Liver (tissue), 9 donors: ENCODE measurements around the gene THBD. TPM values are rescaled to one million over a fixed set of nuclear protein-coding genes. Genes with fewer than 3 reads are reported as not detected.

Experiments used
- DNase-seq: peaks from one replicate; pipeline ENCODE4 v3.0.0-alpha.2; 2017; ENCODE audit warnings: low spot score
- H3K27ac ChIP-seq, 2 donors: one replicate each; pipeline ENCODE4 v1.7.0; 2013; ENCODE audit warnings: inconsistent platforms in 2 of 2, low read length in 2 of 2, control low read depth in 1 of 2, low read depth in 1 of 2, mild to moderate bottlenecking in 1 of 2
- H3K27me3 ChIP-seq, 4 donors: one replicate each; pipeline versions ENCODE4 v1.6.1 to v1.7.0; 2013; ENCODE audit warnings: low read length in 3 of 4, inconsistent platforms in 1 of 4, mild to moderate bottlenecking in 1 of 4, moderate library complexity in 1 of 4; ENCODE audit not compliant: control insufficient read depth in 4 of 4, insufficient read depth in 4 of 4
- H3K36me3 ChIP-seq, 4 donors: one replicate each; pipeline versions ENCODE4 v1.6.1 to v1.7.0; 2013; ENCODE audit warnings: low read length in 3 of 4, mild to moderate bottlenecking in 3 of 4, low read depth in 1 of 4, moderate library complexity in 1 of 4; ENCODE audit not compliant: control insufficient read depth in 4 of 4, insufficient read depth in 3 of 4
- H3K4me1 ChIP-seq, 4 donors: one replicate each; pipeline versions ENCODE4 v1.6.1 to v1.7.0; 2013; ENCODE audit warnings: low read length in 3 of 4, mild to moderate bottlenecking in 3 of 4, moderate library complexity in 1 of 4; ENCODE audit not compliant: control insufficient read depth in 4 of 4, insufficient read depth in 4 of 4
- H3K4me3 ChIP-seq, 3 donors: one replicate each; pipeline versions ENCODE4 v1.6.1 to v1.7.0; 2013; ENCODE audit warnings: low read length in 3 of 3, control low read depth in 1 of 3, low read depth in 1 of 3, mild to moderate bottlenecking in 1 of 3
- H3K9ac ChIP-seq, 2 donors: one replicate each; pipeline ENCODE4 v1.7.0; 2013; ENCODE audit warnings: low read length in 2 of 2, mild to moderate bottlenecking in 2 of 2, moderate library complexity in 2 of 2, control low read depth in 1 of 2, low read depth in 1 of 2
- H3K9me3 ChIP-seq, 4 donors: one replicate each; pipeline versions ENCODE4 v1.6.1 to v1.7.0; 2013; ENCODE audit warnings: low read length in 3 of 4; ENCODE audit not compliant: control insufficient read depth in 4 of 4
- ATF3 ChIP-seq: IDR thresholded peaks from 2 replicates; pipeline ENCODE4 v1.6.1; 2016; ENCODE audit warnings: antibody characterized with exemption
- CTCF ChIP-seq: fragments of 150-350 bp; IDR thresholded peaks from 2 replicates; pipeline ENCODE4 v1.5.1; 2017; ENCODE audit warnings: improper control_type of control experiment, low read depth, low read length; ENCODE audit not compliant: missing input control
- EGR1 ChIP-seq, 2 donors: IDR thresholded peaks; 2 replicates each; pipeline ENCODE4 v1.6.1; 2016 to 2018; ENCODE audit warnings: antibody characterized with exemption in 2 of 2, low read depth in 2 of 2
- FOXA1 ChIP-seq: IDR thresholded peaks from 2 replicates; pipeline ENCODE4 v1.6.1; 2016; ENCODE audit warnings: antibody characterized with exemption
- FOXA2 ChIP-seq: IDR thresholded peaks from 2 replicates; pipeline ENCODE4 v1.6.1; 2016; ENCODE audit warnings: antibody characterized with exemption
- GABPA ChIP-seq, 2 donors: IDR thresholded peaks in 1 of 2; conservative IDR thresholded peaks in 1 of 2; 2 replicates each; pipeline ENCODE4 v1.6.1; 2016; ENCODE audit warnings: antibody characterized with exemption in 2 of 2, mild to moderate bottlenecking in 1 of 2, moderate library complexity in 1 of 2
- HNF4A ChIP-seq, 2 donors: conservative IDR thresholded peaks; 2 replicates each; pipeline ENCODE4 v1.6.1; 2016; ENCODE audit warnings: antibody characterized with exemption in 2 of 2, mild to moderate bottlenecking in 2 of 2
- HNF4G ChIP-seq: IDR thresholded peaks from 2 replicates; pipeline ENCODE4 v1.6.1; 2016; ENCODE audit warnings: antibody characterized with exemption
- JUND ChIP-seq, 2 donors: IDR thresholded peaks; 2 replicates each; pipeline ENCODE4 v1.6.1; 2016; ENCODE audit warnings: antibody characterized with exemption in 2 of 2
- MAX ChIP-seq: IDR thresholded peaks from 2 replicates; pipeline ENCODE4 v1.6.1; 2016; ENCODE audit warnings: antibody characterized with exemption
- NR2F2 ChIP-seq: IDR thresholded peaks from 2 replicates; pipeline ENCODE4 v1.6.1; 2016; ENCODE audit warnings: antibody characterized with exemption
- RAD21 ChIP-seq, 2 donors: IDR thresholded peaks; 2 replicates each; pipeline ENCODE4 v1.6.1; 2016; ENCODE audit warnings: antibody characterized with exemption in 2 of 2, mild to moderate bottlenecking in 2 of 2
- REST ChIP-seq: IDR thresholded peaks from 2 replicates; pipeline ENCODE4 v1.6.1; 2016; ENCODE audit warnings: antibody characterized with exemption, mild to moderate bottlenecking
- RXRA ChIP-seq, 2 donors: IDR thresholded peaks; 2 replicates each; pipeline ENCODE4 v1.6.1; 2017 to 2018; ENCODE audit warnings: antibody characterized with exemption in 2 of 2, mild to moderate bottlenecking in 1 of 2
- SP1 ChIP-seq: IDR thresholded peaks from 2 replicates; pipeline ENCODE4 v1.6.1; 2018; ENCODE audit warnings: antibody characterized with exemption, mild to moderate bottlenecking
- TAF1 ChIP-seq: conservative IDR thresholded peaks from 2 replicates; pipeline ENCODE4 v1.6.1; 2016; ENCODE audit warnings: antibody characterized with exemption, mild to moderate bottlenecking
- YY1 ChIP-seq: IDR thresholded peaks from 2 replicates; pipeline ENCODE4 v1.6.1; 2016; ENCODE audit warnings: antibody characterized with exemption, mild to moderate bottlenecking
- ZBTB33 ChIP-seq: IDR thresholded peaks from 2 replicates; pipeline ENCODE4 v1.6.1; 2016; ENCODE audit warnings: antibody characterized with exemption
- WGBS: extraction: QIAGEN DNeasy Blood & Tissue Kit; methylation state at CpG from one replicate; pipeline ENCODE4 v1.1.7; 2013; 5-methylcytosine and 5-hydroxymethylcytosine counted together
- polyA plus RNA-seq, 2 donors: library from polyadenylated mRNA; stranded (reverse) in 1 of 2; unstranded in 1 of 2; fragments of 200-250 nt in 1 of 2; fragments of >200 nt in 1 of 2; fragmentation: Nextera tagmentation in 1 of 2; extraction: Ambion mirVana in 1 of 2; gene quantifications; one replicate each; pipeline versions ENCODE4 v1.2.1 to v1.2.3, GENCODE V29; 2013 to 2015
- total RNA-seq, 2 donors: library from RNA; depleted of rRNA; stranded (reverse); fragments of >200 nt; gene quantifications; one replicate each; pipeline ENCODE4 v1.2.3, GENCODE V29; 2014
- donor health status: healthy.
- donor health status: healthy.
- donor health status: healthy.
- donor health status: healthy.
- donor health status: healthy.

Gene THBD
- total and polyA plus RNA-seq, 4 donors = 1.4 to 6.6 (median 3.1) TPM

GRCh38 chr20:23037017-23037481 lies 12.4 kb downstream of the THBD start:
- 35% methylated on average over 3 of the region's 3 CpGs for WGBS
- Histone ChIP-seq H3K9ac (no peak overlapping the region), H3K4me1 (no peaks in the 10 kb centered on the region), H3K36me3 (no peaks in the 10 kb centered on the region), H3K27ac (no peak overlapping the region), H3K9me3 (peaks cover 0 to 2% (median 0%) of the 10 kb centered on the region in 4 donors), H3K4me3 (no peak overlapping the region), H3K27me3 (peaks cover 0 to 3% (median 2%) of the 10 kb centered on the region in 4 donors)
- no peak for DNase-seq
- TF ChIP-seq RXRA (IDR thresholded peaks at IDR 0.05) = no peak
- no peak for TF ChIP-seq RAD21 (IDR thresholded peaks at IDR 0.05)
- no peak for TF ChIP-seq SP1
- TF ChIP-seq TAF1 = no peak
- TF ChIP-seq ATF3 = no peak
- no peak for TF ChIP-seq REST
- no peak for TF ChIP-seq FOXA2
- TF ChIP-seq HNF4A (conservative IDR thresholded peaks at IDR 0.05) = no peak
- TF ChIP-seq YY1 = no peak
- no peak for TF ChIP-seq JUND (IDR thresholded peaks at IDR 0.05)
- TF ChIP-seq ZBTB33 = no peak
- TF ChIP-seq CTCF = no peak
- TF ChIP-seq NR2F2 = no peak
- TF ChIP-seq HNF4G = no peak
- TF ChIP-seq FOXA1 = no peak
- TF ChIP-seq MAX = no peak
- no peak for TF ChIP-seq EGR1 (IDR thresholded peaks at IDR 0.05; ENCODE audit: low read depth in 2 of 2)
- TF ChIP-seq GABPA (IDR thresholded peaks at IDR 0.05 in 1 of 2, conservative IDR thresholded peaks at IDR 0.05 in 1 of 2) = no peak
